Activated CD4-positive, alpha-beta T cell treated with anti-CD3 and anti-CD28 coated beads, Interleukin-2, amount 50 U/mL, for 48 hours (primary cell): ENCODE results near the gene RGS9.
"Not testable (repeated sequence)": the region's sequence is repeated elsewhere in the genome, so short reads cannot be mapped to it uniquely, and the experiment has no call there.

Experiments
- DNase-seq, 2 experiments: peaks; one replicate each; pipeline ENCODE4 v3.0.0-alpha.2; 2020

The RGS9 gene

DNA sequence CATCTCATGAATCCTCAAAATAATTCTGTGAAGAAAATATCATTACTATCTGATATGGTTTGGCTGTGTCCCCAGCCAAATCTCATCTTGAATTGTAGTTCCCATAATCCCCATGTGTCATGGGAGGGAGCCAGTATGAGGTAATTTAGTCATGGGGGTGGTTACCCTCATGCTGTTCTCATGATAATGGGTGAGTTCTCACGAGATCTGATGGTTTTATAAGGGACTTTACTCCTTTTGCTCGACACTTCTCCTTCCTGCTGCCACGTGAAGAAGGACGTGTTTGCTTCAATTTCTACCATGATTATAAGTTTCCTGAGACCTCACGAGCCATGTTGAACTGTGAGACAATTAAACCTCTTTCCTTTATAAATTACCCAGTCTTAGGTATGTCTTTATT is 20.7 kb upstream of the RGS9 start:
- not testable (repeated sequence) for DNase-seq

DNA sequence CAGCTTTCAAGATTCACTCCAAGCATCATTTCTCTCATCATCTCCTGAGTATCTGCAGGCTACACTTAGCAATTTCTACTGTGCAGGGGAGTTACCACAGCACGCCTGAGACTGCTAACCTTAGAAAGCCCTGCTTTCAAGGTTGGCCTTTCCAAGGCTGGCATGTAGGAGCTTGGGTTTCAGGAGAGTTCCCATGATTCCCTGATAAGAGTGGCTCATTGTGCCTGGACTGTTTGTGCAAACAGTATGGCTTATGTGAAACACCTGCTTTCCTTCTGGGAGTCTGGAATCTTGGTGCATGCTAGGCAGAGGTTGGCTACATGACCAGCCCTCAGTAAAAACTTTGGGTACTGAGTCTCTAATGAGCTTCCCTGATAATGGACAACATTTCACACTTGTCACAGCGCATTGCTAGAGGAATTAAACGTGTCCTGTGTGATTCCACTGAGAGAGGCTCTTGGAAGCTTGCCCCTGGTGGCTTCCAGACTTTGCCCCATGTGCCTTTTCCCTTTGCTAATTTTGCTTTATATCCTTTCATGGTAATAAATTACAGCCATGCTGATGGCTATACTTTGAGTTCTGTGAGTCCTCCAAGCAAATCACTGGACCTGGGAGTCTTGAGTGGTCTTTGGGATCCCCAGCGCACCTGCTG is 19.7 kb upstream of the RGS9 start:
- DNase-seq, result no peak

DNA sequence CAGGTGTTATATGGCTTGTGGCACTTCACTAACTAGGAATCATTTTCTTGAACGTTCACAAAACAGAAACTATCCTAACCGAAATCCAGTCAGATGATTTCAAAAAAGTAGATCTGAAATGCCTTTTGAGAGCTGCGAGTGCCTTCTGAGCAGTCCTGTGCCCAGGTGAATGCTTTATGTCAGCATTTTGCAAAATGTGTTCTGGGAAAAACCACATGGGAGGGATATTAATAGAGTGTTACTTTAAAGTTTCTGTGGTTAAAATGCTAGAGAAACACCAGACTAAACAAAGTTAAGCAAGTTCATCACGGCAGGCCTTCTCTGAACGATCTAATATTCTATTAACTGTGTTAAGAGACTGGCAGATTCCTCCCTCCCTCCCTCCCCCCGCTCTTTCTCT is 15.8 kb upstream of the RGS9 start:
- DNase-seq, result no peak

DNA sequence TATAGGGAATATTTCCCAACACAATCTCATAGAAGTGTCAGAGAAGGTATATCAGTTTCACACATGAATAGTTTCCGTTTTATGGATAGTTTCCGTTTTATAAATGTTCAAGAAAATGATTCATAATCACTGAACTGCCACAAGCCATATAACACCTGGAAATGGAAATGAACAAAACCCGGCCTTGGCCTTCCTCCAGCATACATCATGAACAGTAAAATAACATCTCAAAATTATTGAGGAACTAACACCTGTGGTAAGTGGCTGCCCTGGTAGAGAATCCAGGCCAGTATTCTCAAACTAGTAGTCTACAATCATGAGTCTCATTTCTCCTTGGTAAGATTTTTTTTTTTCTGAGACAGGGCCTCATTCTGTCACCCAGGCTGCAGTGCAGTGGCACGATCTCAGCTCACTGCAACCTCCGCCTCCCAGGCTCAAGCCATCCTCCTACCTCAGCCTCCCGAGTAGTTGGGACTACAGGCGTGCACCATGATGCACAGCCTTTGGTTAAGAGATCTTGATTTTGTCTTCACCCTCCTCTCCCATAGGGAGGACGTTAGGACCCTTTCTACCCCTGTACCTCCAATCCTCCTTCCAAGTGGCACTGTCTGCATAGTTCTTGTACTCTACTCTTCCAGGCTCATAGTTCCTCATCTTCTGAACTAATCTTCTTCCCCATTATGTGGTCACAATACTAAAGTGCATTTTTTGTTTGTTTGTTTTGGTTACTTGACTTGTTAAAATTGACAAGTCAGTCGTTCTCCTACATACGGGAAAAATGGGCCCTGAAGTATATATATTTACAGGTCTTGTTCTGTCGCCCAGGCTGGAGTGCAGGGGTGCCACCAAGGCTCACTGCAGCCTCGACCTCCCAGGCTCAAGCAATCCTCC is 15.0 kb upstream of the RGS9 start:
- DNase-seq, result peak; percentile 55 to 69

DNA sequence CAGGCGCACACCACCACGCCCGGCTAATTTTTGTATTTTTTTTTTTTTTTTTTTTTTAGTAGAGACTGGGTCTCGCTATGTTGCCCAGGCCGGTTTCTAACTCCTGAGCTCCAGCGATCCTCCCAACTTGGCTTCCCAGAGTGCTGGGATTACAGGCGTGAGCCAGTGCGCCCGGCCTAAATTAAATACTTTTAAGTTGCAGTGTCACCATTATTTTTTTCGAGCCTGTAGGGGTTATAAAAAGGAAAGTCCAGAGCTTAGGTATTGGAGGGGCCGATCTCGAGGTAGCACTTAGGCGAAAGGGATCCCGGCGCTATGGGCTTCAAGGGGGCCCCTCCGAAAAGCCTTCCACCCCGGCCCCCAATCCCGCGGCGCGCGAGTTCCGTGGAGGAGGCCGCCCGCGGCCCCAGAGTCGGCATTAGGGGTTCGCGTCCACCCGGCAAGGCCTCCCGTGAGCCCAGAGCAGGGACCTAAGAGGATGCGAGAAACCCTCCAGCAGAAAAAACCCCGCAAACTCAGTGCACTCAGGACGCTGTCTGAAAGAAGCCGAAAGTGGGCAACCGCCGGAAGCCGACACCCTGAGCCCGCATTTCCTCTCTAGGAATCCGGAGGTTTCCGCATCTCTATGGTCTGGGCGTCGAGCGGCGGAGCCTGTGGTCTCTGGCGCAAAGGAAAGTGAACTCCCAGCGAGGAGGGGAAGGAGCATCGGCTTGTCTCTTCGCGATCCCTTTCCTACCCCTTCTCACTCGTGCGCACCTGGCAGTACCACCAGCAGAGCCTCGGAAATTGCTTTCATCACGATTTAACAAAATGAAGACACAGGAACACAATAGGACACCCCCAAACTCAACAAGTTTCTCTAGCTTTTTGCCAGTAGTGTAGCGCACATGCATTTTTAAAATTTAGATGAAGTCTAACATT is 14.1 kb upstream of the RGS9 start:
- DNase-seq, result peak; percentile 79 to 85

DNA sequence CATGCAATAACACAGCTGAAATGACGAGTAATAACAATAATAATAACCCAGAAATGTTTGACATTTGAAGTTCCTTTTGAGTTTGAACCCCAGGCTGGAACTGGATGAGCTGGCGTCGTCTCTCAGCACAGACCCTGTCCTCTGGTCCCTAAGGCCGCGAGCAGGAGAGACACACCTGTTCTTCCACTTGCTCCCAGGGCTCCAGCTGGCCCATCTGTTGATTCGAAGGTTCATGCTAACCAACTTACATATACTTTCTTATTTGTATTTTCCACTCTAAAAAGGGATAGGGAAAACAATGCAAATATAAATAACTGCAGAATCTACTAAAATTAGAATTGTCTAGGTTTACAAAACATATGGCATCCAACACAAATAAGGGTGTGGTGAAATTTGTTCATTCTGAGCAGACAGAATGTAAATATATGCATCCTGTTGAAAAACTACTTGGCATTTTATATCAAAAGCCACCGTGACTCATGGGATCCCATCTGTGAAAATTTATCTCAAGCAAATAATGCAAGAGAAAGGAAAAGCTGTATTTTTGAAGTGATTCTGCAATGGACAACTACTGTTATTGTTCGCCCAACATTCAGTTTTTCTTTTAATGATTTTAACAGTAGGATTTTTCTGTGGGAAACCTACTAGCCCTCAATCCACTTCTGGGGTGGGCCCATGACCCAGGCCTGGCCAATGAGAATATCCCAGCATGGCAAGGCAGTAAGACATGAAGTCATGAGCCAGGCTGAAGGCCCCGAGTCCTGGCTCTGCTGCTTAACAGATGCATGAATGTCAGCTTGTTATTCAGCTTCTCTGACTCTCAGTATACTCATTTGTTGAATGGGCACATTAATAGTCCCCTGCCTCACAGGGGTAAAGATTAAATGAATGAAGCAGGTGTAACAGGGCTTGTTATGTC is 13.2 kb upstream of the RGS9 start:
- no peak for DNase-seq

DNA sequence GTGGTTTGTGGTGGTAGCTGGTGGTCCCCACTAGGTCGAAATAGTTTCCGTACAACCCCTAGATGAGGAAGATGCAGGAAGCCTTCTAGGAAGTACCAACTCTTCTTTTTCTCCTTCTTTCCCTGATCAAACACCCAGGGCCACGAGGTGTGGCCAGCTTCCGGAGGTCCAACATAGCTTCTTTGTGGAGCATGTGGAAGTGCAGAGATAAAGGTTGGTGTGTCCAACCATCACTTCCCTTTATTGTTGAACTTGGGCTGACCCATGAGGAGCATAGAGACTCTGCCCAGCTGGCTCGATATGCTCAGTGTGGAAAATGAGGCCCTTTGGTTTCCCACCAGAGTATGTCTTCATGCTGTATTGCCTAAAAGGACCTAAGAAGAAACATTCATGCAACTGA is 6.3 kb upstream of the RGS9 start:
- DNase-seq, result no peak

DNA sequence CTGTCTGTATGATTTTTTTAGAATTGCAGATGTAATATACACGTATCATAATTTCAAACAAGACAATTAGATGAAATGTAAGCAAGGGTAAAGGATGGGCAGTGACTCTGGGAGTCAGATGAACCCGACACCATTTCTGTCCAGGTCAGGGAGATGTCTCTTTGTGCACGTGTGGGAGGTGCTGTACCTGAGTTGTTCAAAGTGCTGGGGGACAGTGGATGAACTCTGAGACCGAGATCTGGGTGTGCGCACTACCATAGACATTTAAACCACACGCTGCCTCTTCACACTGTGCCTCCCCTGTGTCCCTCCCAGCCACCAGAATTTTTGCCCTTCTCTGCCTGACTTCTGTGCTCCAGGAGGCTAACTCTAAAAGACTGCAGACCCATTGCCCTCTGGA is 5.9 kb upstream of the RGS9 start:
- no peak for DNase-seq

DNA sequence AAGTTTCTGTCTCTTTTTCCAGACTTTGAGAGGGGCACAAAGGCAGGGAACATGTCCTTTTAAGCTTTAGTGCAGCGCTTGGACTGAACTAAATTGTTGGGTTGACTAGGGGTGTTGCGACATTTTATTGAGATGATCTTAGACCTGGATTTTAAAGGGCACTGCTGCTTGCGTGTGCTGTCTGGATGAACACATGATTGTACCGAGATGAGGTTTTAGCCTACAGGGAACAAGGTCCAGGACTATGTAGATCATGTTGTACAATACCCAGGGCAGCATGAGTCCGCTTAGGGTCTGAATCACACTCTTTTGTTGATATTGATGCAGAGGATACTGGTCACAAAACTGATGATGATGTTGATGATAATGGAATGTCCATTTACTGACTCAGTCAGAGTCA is 5.2 kb upstream of the RGS9 start:
- DNase-seq, result no peak

DNA sequence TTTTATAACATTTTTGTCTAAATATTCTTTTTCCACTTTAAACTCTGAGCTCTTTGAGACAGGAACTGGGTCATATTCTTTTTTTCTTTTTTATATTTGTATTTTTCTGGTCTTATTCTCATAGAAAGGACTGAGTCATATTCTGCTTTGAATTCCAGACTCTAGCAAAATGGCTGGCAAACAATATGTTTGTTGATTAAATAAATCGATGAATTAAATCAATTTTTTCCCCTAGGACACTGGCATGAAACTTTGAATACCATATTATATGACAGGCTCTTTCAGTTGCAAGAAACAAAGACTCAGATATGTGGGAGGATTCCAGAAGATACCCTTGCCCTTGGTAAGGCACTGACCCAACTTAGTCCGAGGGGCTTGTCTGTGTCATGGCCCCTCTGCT is 3.1 kb upstream of the RGS9 start:
- DNase-seq, result no peak

DNA sequence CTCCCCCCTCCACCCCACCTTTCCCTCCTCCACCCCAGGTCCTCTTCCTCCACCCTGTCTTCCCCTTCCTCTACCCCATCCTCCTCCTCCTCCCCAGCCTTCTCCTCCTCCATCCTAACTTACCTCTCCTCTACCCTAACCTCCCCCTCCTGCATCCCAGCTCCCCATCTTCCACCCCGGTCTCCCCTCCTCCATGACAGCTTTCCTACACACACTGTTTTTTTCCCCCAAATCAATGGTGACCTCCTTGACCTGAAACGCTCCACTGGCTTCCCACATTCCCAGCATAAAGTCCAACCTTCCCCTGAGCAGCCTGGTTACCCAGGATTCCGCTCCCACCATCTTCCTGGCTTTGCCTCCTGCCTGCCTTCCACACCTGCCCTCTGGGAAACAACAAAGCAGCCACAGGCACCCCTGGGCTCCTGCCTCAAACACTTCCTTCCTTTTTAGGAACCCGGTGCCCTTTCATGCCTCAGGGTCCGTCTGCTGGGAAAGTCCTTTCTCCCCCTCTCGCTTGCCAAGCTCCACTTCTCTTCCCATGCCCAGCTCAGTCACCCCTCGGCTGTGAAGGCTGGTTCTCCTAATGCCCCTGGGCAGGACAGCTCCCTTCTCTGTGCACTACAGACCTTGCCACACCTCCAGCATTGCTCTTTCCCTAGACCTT is 2.1 kb downstream of the RGS9 start:
- no peak for DNase-seq

DNA sequence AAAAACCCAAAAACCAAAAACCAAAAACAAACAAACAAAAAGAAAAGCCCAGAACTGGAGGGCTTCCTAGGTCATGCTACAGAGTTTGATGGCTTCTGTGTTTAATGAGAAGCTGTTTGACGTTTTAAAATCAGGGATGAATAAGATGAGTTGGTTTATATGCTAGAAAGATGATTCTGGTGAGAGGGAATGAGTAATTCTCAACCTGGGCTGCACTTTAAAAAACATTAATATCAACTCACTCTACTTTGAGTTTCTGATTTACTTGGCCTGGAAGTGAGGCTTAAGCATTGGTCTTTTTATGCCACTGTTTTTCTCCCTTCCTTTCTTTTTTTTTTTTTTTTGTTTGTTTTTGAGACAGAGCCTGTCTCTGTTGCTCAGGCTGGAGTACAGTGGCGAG is 5.1 kb downstream of the RGS9 start:
- DNase-seq, result no peak

DNA sequence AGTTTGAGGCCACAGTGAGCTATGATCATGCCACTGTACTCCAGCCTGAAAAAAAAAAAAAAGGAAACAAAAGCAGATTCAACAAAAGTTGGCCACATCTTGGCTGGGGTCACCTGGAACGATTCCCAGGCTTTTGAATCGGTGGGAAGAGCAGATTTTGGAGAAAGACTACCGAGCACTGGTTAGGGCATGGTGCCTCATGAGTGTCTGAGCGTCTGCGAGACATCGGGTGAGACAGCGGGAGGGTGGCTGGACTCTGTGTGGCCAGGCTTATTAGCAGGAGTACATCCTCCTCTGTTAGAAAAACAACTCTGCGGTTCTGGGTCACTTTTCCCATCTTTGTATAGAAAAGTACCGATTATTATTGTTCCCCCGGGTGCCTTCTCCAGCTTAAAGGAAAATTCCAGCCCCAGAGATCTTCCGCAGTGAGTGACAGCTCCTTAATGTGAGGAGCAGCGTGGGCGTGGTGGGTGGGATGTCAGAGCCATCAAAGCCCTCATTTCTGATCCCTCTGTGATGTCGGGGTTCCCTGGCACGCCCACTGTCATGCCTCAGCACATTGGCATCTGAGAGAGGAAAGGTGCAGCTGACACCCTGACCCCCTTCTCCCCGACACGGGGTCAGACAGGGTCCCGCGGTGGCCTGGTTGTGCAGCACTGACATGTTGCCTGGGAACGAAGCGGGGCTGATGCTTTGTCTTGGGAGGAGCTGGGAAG is 6.9 kb downstream of the RGS9 start:
- no peak for DNase-seq

DNA sequence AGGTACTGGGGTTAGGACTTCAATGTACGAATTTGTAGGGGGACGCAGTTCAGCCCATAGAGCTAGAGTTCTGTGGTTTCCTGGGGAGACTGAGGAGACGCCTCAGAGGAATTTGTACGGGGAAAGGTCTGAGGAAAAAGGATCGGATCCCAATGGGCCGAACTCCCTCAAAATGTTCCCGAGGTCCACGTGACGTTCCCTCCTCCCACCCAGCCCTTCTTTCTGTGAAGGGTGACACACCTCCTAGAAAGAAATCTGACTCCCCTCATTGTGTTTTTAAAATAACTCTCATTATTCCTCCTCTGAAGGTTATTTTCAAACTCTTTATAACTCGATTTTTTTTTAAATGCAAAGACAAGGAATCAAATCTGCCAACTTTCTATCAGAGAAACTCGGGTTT is 8.6 kb downstream of the RGS9 start:
- DNase-seq, result no peak

DNA sequence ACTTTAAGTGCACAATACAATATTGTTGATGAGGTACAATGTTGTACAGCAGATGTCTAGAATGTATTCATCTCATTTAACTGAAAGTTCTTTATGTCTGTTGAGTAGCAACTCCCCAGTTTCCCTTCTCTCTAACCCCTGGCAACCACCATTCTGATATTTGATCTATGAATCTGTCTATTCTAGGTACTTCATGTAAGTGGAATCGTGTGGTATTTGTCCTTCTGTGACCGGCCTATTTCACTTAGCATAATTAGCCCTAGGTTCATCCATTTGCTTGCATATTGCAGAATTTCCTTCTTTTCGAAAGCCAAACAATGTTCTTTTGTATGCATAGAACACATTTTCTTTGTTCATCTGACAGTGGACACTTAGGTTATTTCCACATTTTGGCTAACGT is 10.8 kb downstream of the RGS9 start:
- DNase-seq, result no peak

DNA sequence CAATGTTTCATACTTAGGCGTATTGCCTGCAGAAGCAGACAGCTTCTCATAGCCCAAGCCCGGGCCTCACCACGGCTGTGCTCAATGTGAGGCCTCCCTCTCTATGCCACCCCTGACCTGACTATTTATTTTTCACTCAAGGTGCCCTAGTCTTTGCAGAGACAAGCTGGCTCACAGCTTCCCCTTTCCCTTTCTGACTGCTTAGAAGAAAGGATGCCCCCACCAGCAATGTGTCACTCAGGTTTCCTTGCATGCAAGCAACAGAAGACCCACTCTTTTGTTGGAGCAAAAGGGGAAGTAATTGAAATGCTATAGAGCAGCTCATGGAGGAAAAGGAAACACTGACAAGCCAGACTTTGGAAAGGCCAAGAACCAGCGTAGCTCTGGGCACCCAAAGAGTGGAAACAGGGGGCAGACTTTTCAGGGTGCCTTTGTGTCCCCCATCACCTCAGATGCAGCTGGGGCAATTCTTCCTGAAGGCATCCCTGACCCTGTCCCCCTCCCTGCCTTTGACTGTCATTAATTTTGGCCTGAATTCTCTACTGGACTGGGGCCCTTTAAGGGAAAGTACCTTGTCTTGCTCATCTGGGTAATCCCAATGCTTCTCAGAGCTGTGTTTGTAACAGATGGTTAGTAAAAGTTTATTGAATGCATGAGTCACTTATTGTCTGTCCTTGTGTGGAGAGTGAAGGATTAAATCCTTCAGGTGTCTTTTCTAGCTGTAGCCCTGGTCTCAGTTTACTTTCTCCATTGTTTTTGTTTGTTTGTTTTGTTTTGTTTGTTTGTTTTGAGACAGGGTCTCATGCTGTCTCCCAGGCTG is 17.8 kb downstream of the RGS9 start:
- no peak for DNase-seq

DNA sequence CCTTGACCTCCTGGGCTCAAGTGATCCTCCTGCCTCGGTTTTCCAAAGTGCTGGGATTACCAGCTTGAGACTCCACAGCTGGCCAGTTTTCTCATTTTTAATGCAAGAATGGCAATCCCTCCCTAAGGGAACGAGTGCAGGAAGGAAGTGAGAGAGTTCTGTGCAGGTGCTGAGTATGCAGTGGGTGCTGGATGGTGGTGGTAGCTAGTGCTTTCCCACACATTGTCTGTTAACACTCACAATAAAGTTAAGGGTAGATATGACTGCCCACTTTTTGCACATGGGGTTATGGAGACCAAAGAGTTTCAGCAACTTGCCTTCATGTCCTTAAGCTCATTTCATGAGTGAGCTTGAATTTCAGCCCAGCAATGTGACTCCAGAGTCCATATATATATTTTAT is 18.5 kb downstream of the RGS9 start:
- no peak for DNase-seq

DNA sequence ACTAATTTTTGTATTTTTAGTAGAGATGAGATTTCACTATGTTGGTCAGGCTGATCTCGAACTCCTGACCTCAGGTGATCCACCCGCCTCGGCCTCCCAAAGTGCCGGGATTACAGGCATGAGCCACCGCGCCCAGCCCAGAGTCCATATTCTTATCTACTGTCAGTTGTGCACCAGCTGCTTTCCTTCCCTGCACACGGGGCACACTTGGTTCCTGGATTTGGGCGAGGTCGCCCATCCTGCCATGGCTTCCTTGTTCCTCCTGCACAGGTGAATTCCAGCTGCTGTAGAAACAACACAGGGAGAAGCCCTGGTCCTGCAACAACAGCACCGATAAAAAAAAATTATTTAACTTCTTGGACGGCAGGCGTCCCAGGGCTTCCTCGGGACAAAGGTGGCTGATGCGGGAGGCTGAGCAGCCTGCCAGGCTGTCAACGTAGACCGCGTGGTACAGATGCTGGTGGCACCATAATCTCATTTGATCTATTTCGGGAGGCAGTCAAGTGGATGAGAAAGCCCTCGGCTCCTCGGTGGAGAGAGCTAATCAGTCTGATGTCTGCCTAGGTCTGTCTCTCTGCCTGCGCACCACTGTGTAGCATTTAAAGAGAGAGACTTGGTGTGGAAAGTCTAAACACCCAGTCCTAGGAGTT is 19.1 kb downstream of the RGS9 start:
- no peak for DNase-seq

DNA sequence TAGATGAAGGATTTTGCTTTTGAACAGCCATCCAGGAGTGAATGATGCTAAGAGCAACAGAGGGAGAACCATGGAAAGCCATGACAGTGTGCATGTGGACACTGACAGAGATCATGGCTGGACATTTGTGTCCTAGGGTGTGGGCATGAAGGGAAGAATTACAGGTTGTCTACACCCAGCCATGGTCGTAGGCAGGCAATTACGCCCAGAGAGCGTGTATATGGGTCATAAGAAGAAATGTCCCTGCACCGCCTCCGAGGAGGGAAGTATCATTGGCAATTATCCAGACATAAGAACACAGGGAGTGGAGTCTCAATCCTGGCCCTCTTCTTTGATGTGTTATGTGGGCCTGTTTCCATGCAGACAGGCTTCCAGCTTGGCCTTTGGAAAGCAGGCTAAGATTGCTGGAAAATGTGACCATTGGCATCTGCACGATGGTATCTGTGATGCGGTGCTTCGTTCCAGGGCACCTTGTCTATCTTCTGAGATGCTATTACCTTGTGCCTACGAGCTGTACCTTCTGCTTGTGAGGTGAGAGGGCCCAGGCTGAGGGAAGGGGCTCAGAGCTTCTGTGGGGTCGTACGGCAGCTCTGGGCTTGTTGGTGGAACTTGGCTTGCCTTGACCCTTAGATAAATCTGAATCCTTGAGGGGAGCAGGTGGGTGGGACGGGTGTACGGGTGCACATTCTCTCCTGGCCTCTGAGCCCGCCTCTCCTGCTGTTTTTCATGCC is 19.8 kb downstream of the RGS9 start:
- no peak for DNase-seq
